Sigmoid colon (tissue), 7 donors: ENCODE measurements around the gene MTMR3. TPM values are rescaled to one million over a fixed set of nuclear protein-coding genes. Genes with fewer than 3 reads are reported as not detected.

Experiments used
- DNase-seq: peaks from one replicate; pipeline ENCODE4 v3.0.0-alpha.2; 2019
- H3K27ac ChIP-seq, 4 donors: fragments of 200-600 bp; sonication (generic); one replicate each; pipeline ENCODE4 v1.5.1; 2016 to 2019; ENCODE audit warnings: mild to moderate bottlenecking in 1 of 4
- H3K27me3 ChIP-seq, 3 donors: fragments of 200-600 bp; sonication (generic); one replicate each; pipeline ENCODE4 v1.5.1; 2019; ENCODE audit warnings: mild to moderate bottlenecking in 1 of 3
- H3K36me3 ChIP-seq, 4 donors: fragments of 200-600 bp; sonication (generic); one replicate each; pipeline ENCODE4 v1.5.1; 2016 to 2019
- H3K4me1 ChIP-seq, 4 donors: fragments of 200-600 bp; sonication (generic); one replicate each; pipeline ENCODE4 v1.5.1; 2017 to 2019
- H3K4me3 ChIP-seq, 4 donors: fragments of 200-600 bp; sonication (generic); one replicate each; pipeline ENCODE4 v1.5.1; 2017 to 2019; ENCODE audit warnings: mild to moderate bottlenecking in 2 of 4, moderate library complexity in 1 of 4
- H3K9me3 ChIP-seq, 4 donors: fragments of 200-600 bp in 3 of 4; sonication (generic) in 3 of 4; one replicate each; pipeline versions ENCODE4 v1.5.1 to v1.6.1; 2013 to 2019
- EP300 ChIP-seq, 4 donors: sonication (generic); formaldehyde crosslinking; IDR thresholded peaks; one replicate each; pipeline ENCODE4 v1.6.1; 2017; ENCODE audit warnings: antibody characterized with exemption in 4 of 4
- POLR2A ChIP-seq, 2 donors: fragments of 450-650 bp; IDR thresholded peaks; one replicate each; pipeline ENCODE4 v1.6.1; 2016; ENCODE audit warnings: antibody characterized with exemption in 2 of 2, mild to moderate bottlenecking in 2 of 2, moderate library complexity in 2 of 2
- POLR2AphosphoS5 ChIP-seq, 4 donors: sonication (generic); formaldehyde crosslinking; IDR thresholded peaks; one replicate each; pipeline ENCODE4 v1.6.1; 2017; ENCODE audit warnings: antibody characterized with exemption in 4 of 4
- WGBS, 2 donors: extraction: QIAGEN DNeasy Blood & Tissue Kit; methylation state at CpG; one replicate each; pipeline ENCODE4 v1.1.7; 2013; 5-methylcytosine and 5-hydroxymethylcytosine counted together
- intact Hi-C: fragments of 100-400 bp; cut with DNase I; formaldehyde crosslinking; loops from one replicate; pipeline ENCODE4 v1.15.1; 2023
- polyA plus RNA-seq, 3 donors: library from polyadenylated mRNA; stranded (reverse); fragments of 200-250 nt; gene quantifications; one replicate each; pipeline ENCODE4 v1.2.3, GENCODE V29; 2013
- total RNA-seq, 4 donors: library from RNA; depleted of rRNA; stranded (reverse); fragments of >200 nt; gene quantifications; one replicate each; pipeline ENCODE4 v1.1.0, GENCODE V29; 2016
- TF ChIP-seq, protein P1 (sequence below), 4 experiments: fragments of 450-650 bp in 3 of 4; fragments of 200-600 bp in 1 of 4; IDR thresholded peaks; one replicate each; pipeline ENCODE4 v1.5.1; 2016 to 2019; ENCODE audit warnings: antibody characterized with exemption in 4 of 4, mild to moderate bottlenecking in 3 of 4, moderate library complexity in 2 of 4
- donor health status: healthy with polysubstance abuse.
- donor health status: Bipolar disorder and iron deficiency.
- donor health status: healthy.

Gene MTMR3
- total and polyA plus RNA-seq, 7 donors: 6.6 to 52.3 (median 40.7) TPM

DNA sequence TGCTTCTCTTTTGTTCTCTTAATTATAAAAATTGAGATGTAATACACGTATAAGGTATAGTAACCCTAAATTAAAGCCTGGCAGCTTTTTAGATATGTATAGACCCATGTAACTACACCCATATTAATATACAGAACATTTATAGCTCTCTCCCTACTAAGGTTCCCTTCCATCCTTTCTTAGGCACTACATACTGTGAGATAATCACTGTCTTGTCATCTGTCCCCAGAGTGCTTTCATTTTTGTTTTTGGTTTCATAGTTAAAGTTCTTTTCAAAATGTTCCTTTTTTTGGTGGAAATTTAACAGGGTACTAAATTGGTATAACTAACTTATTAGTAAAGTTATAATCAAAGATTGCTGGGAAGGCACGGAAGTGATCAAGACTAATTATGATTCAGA is 49.2 kb downstream of the MTMR3 start:
- H3K27ac ChIP-seq: no peak overlapping the region
- DNase-seq: no peak
- intact Hi-C loops: no loop called here
- H3K9me3 ChIP-seq: no peaks in the 10 kb centered on the region
- no peaks in the 10 kb centered on the region for H3K36me3 ChIP-seq
- 87 to 88% methylated on average over 2 of the region's 2 CpGs for WGBS, 2 donors
- TF ChIP-seq POLR2AphosphoS5 (IDR thresholded peaks at IDR 0.05): no peak
- TF ChIP-seq POLR2A (IDR thresholded peaks at IDR 0.05): no peak
- H3K4me1 ChIP-seq: peaks cover 0 to 40% (median 17%) of the 10 kb centered on the region in 4 donors
- H3K27me3 ChIP-seq: no peaks in the 10 kb centered on the region
- H3K4me3 ChIP-seq: no peak overlapping the region

DNA sequence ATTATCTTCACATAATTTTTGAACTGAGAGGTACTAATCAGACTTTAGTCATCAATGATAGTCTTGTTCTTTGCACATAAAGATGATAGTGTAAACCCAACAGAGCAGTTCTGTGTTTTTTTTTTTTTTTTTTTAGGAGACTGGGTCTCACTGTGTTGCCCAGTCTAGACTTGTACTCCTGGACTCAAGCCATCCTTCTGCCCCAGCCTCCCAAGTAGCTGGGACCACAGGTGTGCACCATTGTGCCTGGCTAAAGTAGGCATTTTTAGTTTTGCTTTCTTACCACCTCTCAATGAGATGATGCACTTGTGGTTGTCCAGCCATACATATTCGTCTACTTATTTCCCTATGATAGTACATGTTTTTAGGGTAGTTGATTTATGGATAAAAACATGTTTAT is 50.6 kb downstream of the MTMR3 start:
- WGBS, 2 donors: 93 to 98% methylated on average over 1 of the region's 1 CpG
- H3K4me1 ChIP-seq: peaks cover 0 to 50% (median 22%) of the 10 kb centered on the region in 4 donors
- no peak overlapping the region for H3K27ac ChIP-seq
- no peaks in the 10 kb centered on the region for H3K9me3 ChIP-seq
- intact Hi-C loops: no loop called here
- H3K36me3 ChIP-seq: no peaks in the 10 kb centered on the region
- no peak overlapping the region for H3K4me3 ChIP-seq
- no peaks in the 10 kb centered on the region for H3K27me3 ChIP-seq
- TF ChIP-seq POLR2AphosphoS5 (IDR thresholded peaks at IDR 0.05) (no peak), POLR2A (IDR thresholded peaks at IDR 0.05) (no peak), EP300 (IDR thresholded peaks at IDR 0.05) (no peak)
- TF ChIP-seq, protein P1, sequence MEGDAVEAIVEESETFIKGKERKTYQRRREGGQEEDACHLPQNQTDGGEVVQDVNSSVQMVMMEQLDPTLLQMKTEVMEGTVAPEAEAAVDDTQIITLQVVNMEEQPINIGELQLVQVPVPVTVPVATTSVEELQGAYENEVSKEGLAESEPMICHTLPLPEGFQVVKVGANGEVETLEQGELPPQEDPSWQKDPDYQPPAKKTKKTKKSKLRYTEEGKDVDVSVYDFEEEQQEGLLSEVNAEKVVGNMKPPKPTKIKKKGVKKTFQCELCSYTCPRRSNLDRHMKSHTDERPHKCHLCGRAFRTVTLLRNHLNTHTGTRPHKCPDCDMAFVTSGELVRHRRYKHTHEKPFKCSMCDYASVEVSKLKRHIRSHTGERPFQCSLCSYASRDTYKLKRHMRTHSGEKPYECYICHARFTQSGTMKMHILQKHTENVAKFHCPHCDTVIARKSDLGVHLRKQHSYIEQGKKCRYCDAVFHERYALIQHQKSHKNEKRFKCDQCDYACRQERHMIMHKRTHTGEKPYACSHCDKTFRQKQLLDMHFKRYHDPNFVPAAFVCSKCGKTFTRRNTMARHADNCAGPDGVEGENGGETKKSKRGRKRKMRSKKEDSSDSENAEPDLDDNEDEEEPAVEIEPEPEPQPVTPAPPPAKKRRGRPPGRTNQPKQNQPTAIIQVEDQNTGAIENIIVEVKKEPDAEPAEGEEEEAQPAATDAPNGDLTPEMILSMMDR (IDR thresholded peaks at IDR 0.05): no peak
- no peak for DNase-seq

DNA sequence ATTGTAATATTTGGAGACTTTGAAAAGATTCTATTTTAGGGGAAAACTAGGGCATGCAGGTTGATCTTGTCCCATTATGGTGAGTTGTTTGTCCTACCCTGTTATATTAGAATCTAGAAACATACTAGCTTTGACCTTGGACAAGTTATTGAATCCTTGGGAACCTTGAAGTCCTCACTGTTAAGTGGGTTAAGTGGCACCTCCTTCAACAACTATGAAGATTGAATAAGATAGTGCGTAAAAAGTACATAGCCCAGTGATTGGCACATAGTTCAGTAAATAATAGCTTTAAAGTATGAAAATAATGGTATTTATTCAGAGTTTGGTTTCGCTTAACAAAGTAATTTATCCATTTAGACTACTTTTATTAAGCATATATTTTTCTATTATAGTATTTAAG is 51.6 kb downstream of the MTMR3 start:
- H3K9me3 ChIP-seq: no peaks in the 10 kb centered on the region
- no peak overlapping the region for H3K27ac ChIP-seq
- no peak overlapping the region for H3K4me3 ChIP-seq
- no peak for TF ChIP-seq POLR2AphosphoS5 (IDR thresholded peaks at IDR 0.05)
- TF ChIP-seq EP300 (IDR thresholded peaks at IDR 0.05): no peak
- no peak for TF ChIP-seq POLR2A (IDR thresholded peaks at IDR 0.05)
- TF ChIP-seq, protein P1 (IDR thresholded peaks at IDR 0.05): no peak
- no peaks in the 10 kb centered on the region for H3K36me3 ChIP-seq
- intact Hi-C loops: no loop called here
- 97 to 99% methylated on average over 2 of the region's 2 CpGs for WGBS, 2 donors
- DNase-seq: no peak
- no peaks in the 10 kb centered on the region for H3K27me3 ChIP-seq
- H3K4me1 ChIP-seq: peaks cover 0 to 50% (median 22%) of the 10 kb centered on the region in 4 donors

DNA sequence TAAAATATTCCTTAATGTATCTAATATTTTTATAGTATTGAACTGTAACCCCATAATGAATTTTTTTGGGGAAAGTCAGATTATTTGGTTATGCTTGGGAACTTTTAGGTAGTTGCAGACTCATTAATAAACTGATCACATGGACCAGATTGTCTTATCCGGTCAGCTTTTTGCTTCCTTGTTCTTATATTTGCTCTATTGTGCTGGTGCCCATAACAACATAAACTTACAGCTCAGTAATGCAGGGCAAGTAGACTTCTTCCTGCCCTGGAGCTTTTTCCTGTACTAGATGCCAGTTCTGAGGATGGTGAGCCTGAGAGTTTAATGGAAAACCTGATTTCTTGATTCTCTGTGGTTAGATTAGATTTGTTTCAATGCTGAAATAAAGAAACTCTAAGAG is 53.2 kb downstream of the MTMR3 start:
- WGBS, 2 donors: 16 to 58% methylated on average over 1 of the region's 1 CpG
- Histone ChIP-seq H3K4me1 (peaks cover 0 to 57% (median 31%) of the 10 kb centered on the region in 4 donors), H3K4me3 (no peak overlapping the region), H3K36me3 (no peaks in the 10 kb centered on the region), H3K9me3 (no peaks in the 10 kb centered on the region), H3K27ac (no peak overlapping the region), H3K27me3 (no peaks in the 10 kb centered on the region)
- TF ChIP-seq POLR2AphosphoS5 (IDR thresholded peaks at IDR 0.05): no peak
- no peak for TF ChIP-seq POLR2A (IDR thresholded peaks at IDR 0.05)
- TF ChIP-seq EP300 (IDR thresholded peaks at IDR 0.05): no peak
- TF ChIP-seq, protein P1 (IDR thresholded peaks at IDR 0.05): no peak
- intact Hi-C loops: no loop called here
- DNase-seq: no peak

DNA sequence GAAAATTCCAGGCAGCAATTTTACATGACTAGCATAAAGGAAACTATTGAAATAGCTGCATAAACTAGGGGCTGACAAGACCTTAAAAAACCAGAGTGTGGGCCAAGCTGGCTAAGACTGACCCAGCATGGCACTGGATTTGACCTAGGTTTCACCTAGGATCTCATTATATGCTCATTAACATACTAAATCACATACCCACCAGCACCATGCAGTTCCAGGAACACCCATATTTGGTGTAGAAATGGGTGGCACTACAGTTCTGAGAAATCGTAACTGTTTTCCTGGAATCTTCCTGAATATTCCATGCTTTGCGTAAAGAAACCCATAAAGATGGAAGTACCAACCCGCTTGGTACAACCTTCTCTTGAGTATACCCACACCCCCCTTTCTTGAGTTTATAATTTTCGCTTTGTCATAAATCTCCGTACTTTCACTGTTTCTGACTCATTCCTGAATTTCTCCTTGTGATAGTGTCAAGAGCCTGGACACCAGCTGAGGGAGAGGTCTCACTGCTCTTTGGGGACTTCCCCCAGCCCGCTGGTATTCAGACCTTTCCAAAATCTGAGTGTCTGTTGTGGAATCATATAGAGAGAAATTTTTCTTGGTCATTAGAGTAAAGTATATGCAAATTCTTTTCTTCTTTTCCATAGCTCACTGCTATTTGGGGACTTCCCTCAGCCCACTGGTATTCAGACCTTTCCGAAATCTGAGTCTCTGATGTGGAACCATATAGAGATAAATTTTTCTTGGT is 55.1 kb downstream of the MTMR3 start:
- no peak for TF ChIP-seq EP300 (IDR thresholded peaks at IDR 0.05)
- TF ChIP-seq POLR2AphosphoS5 (IDR thresholded peaks at IDR 0.05): no peak
- TF ChIP-seq POLR2A (IDR thresholded peaks at IDR 0.05): no peak
- TF ChIP-seq, protein P1 (IDR thresholded peaks at IDR 0.05): no peak
- WGBS, 2 donors: 83 to 89% methylated on average over 7 of the region's 7 CpGs
- intact Hi-C loops: no loop called here

More for the DNA sequence above, 55.1 kb downstream of the MTMR3 start:
- no peak overlapping the region for H3K4me3 ChIP-seq
- no peaks in the 10 kb centered on the region for H3K36me3 ChIP-seq
- H3K4me1 ChIP-seq: peaks cover 0 to 48% (median 32%) of the 10 kb centered on the region in 4 donors
- DNase-seq: no peak
- H3K27ac ChIP-seq: no peak overlapping the region
- no peaks in the 10 kb centered on the region for H3K27me3 ChIP-seq
- H3K9me3 ChIP-seq: no peaks in the 10 kb centered on the region
